ENCODE results near the gene C19orf81.

The C19orf81 gene

GRCh38 chr19:50686310-50687032 is 37.2 kb downstream of the C19orf81 start:
- no peak for FAIRE-seq

GRCh38 chr19:50688766-50689165 is 39.5 kb downstream of the C19orf81 start:
- FAIRE-seq, result no peak

GRCh38 chr19:50690439-50690838 is 41.2 kb downstream of the C19orf81 start:
- no peak for FAIRE-seq

DNA sequence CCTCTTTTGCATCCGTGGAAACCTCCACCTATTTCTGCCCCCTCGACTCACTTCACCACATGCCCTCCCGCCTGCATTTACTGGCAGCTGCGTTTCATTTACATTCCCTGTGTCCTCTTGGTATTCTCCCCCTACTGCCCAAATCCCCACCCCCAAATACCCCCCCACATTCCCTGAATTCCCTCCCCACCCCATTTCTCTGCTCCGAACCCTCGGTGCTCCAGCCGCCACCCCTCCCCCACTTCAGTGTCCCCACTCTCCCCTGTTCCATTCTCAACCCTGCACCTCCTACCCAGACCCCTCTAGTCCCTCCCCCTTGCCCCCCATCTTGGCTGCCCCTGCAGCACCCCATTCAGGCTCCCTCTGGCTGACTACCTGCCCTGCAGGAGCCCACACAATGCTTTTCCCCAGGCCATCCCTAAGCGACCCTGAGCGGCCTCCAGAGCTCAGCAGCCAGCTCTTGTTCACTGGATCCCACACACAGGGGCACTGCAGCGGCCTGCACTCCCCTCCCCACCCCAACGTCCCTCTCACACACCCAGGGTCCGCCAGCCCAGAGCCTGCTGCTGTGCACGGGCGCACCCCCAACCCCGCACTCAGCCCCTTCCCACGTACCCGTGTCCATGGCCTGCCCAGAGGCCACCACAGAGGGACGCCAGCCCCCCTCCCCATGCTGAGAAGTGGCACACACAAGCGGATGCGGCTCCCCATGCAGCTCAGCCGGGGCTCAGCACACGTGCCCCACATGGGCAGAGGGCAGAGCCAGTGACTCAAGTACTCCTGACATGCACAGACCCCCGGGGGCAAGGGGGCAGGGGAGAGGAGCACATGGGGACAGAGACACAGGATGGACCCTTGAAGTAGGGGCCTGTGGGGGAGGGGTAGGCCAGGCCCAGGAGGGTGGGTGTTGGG is 44.1 kb downstream of the C19orf81 start:
- no peak for FAIRE-seq

GRCh38 chr19:50694815-50695145 is 45.5 kb downstream of the C19orf81 start:
- no peak for FAIRE-seq

- no peak for FAIRE-seq
Measured at GRCh38 chr19:50695251-50696093, 46.2 kb downstream of the C19orf81 start.

GRCh38 chr19:50696094-50696483 is 46.8 kb downstream of the C19orf81 start:
- FAIRE-seq, result no peak

- FAIRE-seq, result no peak
Measured at GRCh38 chr19:50697414-50698124, 48.3 kb downstream of the C19orf81 start.

DNA sequence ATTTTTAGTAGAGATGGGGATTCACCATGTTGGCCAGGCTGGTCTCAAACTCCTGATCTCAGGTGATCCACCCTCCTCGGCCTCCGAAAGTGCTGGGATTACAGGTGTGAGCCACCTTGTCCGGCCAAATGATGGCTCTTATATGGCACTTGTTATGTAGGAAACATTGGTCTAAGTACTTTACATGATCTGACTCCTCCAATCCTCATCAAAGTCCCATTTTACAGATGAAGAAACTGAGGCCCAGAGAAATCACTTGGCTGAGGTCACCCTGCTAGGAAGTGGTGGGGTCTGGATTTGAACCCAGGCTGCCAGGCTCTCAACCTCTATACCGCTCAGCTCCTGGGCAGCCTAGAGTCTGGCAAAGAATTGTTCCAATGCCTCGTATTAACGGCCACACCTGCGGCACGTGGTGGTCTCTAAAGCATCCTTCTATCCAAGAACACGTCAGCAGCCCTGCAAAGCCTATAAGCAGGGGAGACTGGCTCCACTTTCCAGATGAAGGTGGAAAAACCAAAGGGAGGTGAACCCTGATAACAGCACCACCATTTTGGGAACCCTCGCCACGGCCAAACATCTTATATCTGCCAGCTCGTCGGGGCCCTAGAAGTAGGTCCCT is 52.2 kb downstream of the C19orf81 start:
- FAIRE-seq, result no peak

DNA sequence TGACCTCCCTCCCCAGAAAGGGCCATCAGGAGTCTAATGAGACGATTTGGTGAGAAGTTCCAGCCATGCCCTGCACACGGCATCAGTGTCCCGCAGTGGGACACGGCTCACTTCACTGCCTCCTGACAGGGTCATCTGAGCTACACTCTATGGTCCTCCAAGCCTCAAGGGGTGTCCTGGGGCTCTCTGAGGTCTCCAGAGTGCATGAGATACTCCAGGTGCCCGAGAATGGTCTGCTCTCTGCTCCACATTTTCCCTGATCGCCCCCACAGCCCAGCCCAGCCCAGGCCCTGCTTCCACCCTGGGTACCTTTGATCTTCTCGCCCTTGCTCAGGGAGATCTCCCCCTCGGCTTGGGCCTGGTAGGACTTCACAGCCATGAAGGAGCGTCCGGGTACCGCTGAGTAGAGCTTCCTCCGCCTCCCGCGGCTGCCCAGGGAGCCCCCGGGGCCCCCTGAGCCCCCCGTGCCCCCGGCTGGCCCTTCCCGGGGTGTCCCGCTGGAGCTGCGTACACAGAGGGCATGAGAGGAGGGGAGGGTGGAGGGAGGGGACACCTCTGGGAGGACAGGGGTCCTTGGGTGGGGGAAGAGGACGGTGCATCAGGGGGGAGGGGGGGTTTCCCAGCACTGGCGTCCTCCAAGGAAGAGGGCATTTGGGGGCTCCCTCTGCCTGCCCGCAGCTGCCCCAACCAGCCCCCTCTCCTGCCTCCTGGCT is 53.1 kb downstream of the C19orf81 start:
- FAIRE-seq, result no peak

GRCh38 chr19:50702871-50703829 is 53.9 kb downstream of the C19orf81 start:
- no peak for FAIRE-seq

- no peak for FAIRE-seq
Measured at GRCh38 chr19:50703915-50704796, 54.9 kb downstream of the C19orf81 start.

GRCh38 chr19:50705422-50706019 is 56.3 kb downstream of the C19orf81 start:
- FAIRE-seq, result no peak

- FAIRE-seq, result no peak
Measured at GRCh38 chr19:50706387-50706786, 57.1 kb downstream of the C19orf81 start.

DNA sequence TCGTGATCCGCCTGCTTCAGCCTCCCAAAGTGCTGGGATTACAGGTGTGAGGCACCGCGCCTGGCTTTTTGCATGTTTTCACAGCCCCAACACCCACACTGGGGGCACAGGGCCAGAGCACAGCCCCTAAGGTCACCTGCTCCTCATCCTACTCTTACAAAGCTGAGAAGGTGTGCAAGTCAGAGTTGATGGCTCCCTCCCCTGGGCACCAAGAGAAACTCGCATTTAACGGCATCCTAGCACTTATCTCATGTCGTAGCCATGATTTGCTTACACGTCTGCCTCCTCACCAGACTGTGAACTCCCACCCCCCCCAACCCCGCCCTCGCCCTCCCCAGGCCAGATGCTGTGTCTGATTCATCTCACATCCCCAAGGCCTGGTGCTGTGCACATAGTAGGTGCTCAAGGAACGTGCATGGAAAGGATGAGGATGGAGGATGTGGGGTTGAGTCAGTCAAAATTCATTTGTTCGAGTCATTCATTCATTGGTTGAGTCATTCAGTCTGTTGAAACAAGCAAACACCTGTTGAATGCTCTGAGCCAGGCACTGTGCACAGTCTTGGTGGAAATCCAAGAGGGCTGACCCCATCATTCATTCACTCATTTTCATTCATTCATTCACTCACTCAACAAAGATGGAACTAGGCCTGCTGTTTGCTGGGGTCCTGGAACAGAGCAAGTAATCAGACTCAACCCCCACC is 59.1 kb downstream of the C19orf81 start:
- no peak for FAIRE-seq

Measured in endometrium (tissue), 2 donors.